Trophoblast cell (in vitro differentiated cells and primary cell): ENCODE data around the gene ICE2.
"Not testable (repeated sequence)": the region's sequence is repeated elsewhere in the genome, so short reads cannot be mapped to it uniquely, and the experiment has no call there.

Experiments
- DNase-seq, 2 donors: peaks; one replicate each; pipeline ENCODE4 v3.0.0-alpha.2; 2016
- H2AFZ ChIP-seq: 2 replicates; pipeline ENCODE4 v1.6.1; 2013; ENCODE audit warnings: low read length, moderate library complexity, mild to moderate bottlenecking; ENCODE audit not compliant: insufficient read depth, poor library complexity
- H2AK5ac ChIP-seq: 2 replicates; pipeline ENCODE4 v1.6.1; 2013; ENCODE audit warnings: mild to moderate bottlenecking, low read length
- H2BK120ac ChIP-seq: 2 replicates; pipeline ENCODE4 v1.6.1; 2013; ENCODE audit warnings: low read length, mild to moderate bottlenecking, moderate library complexity; ENCODE audit not compliant: insufficient read depth, poor library complexity
- H2BK12ac ChIP-seq: 2 replicates; pipeline ENCODE4 v1.6.1; 2013; ENCODE audit warnings: mild to moderate bottlenecking, low read length, moderate library complexity
- H2BK5ac ChIP-seq: 2 replicates; pipeline ENCODE4 v1.6.1; 2013; ENCODE audit warnings: low read length, low read depth, moderate library complexity, mild to moderate bottlenecking; ENCODE audit not compliant: poor library complexity
- H3K14ac ChIP-seq: 2 replicates; pipeline ENCODE4 v1.6.1; 2013; ENCODE audit warnings: mild to moderate bottlenecking, low read length
- H3K18ac ChIP-seq: 2 replicates; pipeline ENCODE4 v1.6.1; 2013; ENCODE audit warnings: mild to moderate bottlenecking, low read length
- H3K23ac ChIP-seq: 2 replicates; pipeline ENCODE4 v1.6.1; 2013; ENCODE audit warnings: low read length
- H3K27ac ChIP-seq: 2 replicates; pipeline ENCODE4 v1.5.1; 2013; ENCODE audit warnings: low read depth, mild to moderate bottlenecking, inconsistent platforms, low read length, moderate library complexity
- H3K27me3 ChIP-seq: 2 replicates; pipeline ENCODE4 v1.6.1; 2013; ENCODE audit warnings: inconsistent platforms, mild to moderate bottlenecking, low read length, moderate library complexity; ENCODE audit not compliant: insufficient read depth
- H3K36me3 ChIP-seq, 2 experiments: 1 replicate in 1 of 2; 2 replicates in 1 of 2; pipeline ENCODE4 v1.6.1; 2013; ENCODE audit warnings: low read length in 2 of 2, mild to moderate bottlenecking in 2 of 2, moderate library complexity in 1 of 2; ENCODE audit not compliant: insufficient read depth in 2 of 2, control insufficient read depth in 1 of 2
- H3K4ac ChIP-seq: 2 replicates; pipeline ENCODE4 v1.6.1; 2013; ENCODE audit warnings: low read depth, mild to moderate bottlenecking, low read length, moderate library complexity
- H3K4me1 ChIP-seq, 2 experiments: 1 replicate in 1 of 2; 2 replicates in 1 of 2; pipeline ENCODE4 v1.6.1; 2013; ENCODE audit warnings: low read length in 2 of 2, mild to moderate bottlenecking in 2 of 2, moderate library complexity in 1 of 2; ENCODE audit not compliant: insufficient read depth in 2 of 2, control insufficient read depth in 1 of 2
- H3K4me2 ChIP-seq: 2 replicates; pipeline ENCODE4 v1.6.1; 2013; ENCODE audit warnings: inconsistent platforms, mild to moderate bottlenecking, low read length, moderate library complexity
- H3K4me3 ChIP-seq: 2 replicates; pipeline ENCODE4 v1.5.1; 2013; ENCODE audit warnings: mild to moderate bottlenecking, low read depth, low read length, inconsistent platforms
- H3K79me1 ChIP-seq: one replicate; pipeline ENCODE4 v1.6.1; 2013; ENCODE audit warnings: low read length
- H3K79me2 ChIP-seq: 2 replicates; pipeline ENCODE4 v1.6.1; 2013; ENCODE audit warnings: low read length, mild to moderate bottlenecking; ENCODE audit not compliant: control insufficient read depth, insufficient read depth, poor library complexity
- H3K9ac ChIP-seq: 2 replicates; pipeline ENCODE4 v1.6.1; 2013; ENCODE audit warnings: mild to moderate bottlenecking, low read length
- H3K9me3 ChIP-seq: 2 replicates; pipeline ENCODE4 v1.6.1; 2013; ENCODE audit warnings: low read depth, mild to moderate bottlenecking, control low read depth, inconsistent platforms, low read length; ENCODE audit not compliant: insufficient read depth
- H4K12ac ChIP-seq: 2 replicates; pipeline ENCODE4 v1.6.1; 2013; ENCODE audit warnings: low read depth, mild to moderate bottlenecking, low read length, moderate library complexity
- H4K8ac ChIP-seq: 2 replicates; pipeline ENCODE4 v1.6.1; 2013; ENCODE audit warnings: low read depth, mild to moderate bottlenecking, low read length, moderate library complexity
- H4K91ac ChIP-seq: one replicate; pipeline ENCODE4 v1.6.1; 2013; ENCODE audit warnings: low read depth, mild to moderate bottlenecking, low read length, moderate library complexity
- WGBS: extraction: QIAGEN DNeasy Blood & Tissue Kit; methylation state at CpG from one replicate; pipeline ENCODE4 v1.1.7; 2013; ENCODE audit warnings: missing lambda C conversion rate; ENCODE audit not compliant: insufficient read length, insufficient coverage; ENCODE audit errors: extremely low coverage; 5-methylcytosine and 5-hydroxymethylcytosine counted together

The ICE2 gene

DNA sequence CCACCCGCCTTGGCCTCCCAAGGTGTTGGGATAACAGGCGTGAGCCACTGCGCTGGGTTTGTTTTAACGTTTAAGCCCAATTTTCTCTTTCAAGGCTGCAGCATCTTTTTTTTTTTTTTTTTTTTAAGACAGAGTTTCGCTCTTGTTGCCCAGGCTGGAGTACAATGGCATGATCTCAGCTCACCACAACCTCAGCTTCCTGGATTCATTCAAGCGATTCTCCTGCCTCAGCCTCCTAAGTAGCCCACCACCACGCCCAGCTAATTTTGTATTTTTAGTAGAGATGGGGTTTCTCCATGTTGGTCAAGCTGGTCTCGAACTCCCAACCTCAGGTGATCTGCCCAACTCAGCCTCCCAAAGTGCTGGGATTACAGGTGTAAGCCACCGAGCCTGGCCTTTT, 68.6 kb downstream of the ICE2 start:
- H4K8ac ChIP-seq, H3K36me3 ChIP-seq, H2BK12ac ChIP-seq, DNase-seq, H3K4ac ChIP-seq, H2AK5ac ChIP-seq, H3K4me3 ChIP-seq, H4K12ac ChIP-seq, H3K79me1 ChIP-seq, H2BK120ac ChIP-seq, H3K27ac ChIP-seq, H3K14ac ChIP-seq, H2AFZ ChIP-seq, H3K9ac ChIP-seq, H3K4me2 ChIP-seq, H4K91ac ChIP-seq, H2BK5ac ChIP-seq, H3K9me3 ChIP-seq, H3K23ac ChIP-seq, H3K18ac ChIP-seq, H3K79me2 ChIP-seq, H3K4me1 ChIP-seq, H3K27me3 ChIP-seq: not testable (repeated sequence)
- no CpG with 5 or more reads among the region's 9 CpGs for WGBS

- Histone ChIP-seq H3K79me1 (no peaks in the 10 kb centered on the region), H3K4ac (no peak overlapping the region), H3K4me3 (no peak overlapping the region), H3K9me3 (no peaks in the 10 kb centered on the region), H2BK120ac (no peak overlapping the region), H2AFZ (no peak overlapping the region), H4K12ac (no peak overlapping the region), H3K79me2 (no peaks in the 10 kb centered on the region), H3K4me1 (peaks cover 0 to 3% of the 10 kb centered on the region in 2 experiments), H2BK5ac (no peak overlapping the region), H3K23ac (no peak overlapping the region), H2AK5ac (no peak overlapping the region), H4K8ac (no peak overlapping the region), H3K36me3 (no peaks in the 10 kb centered on the region), H3K14ac (no peak overlapping the region), H3K27ac (no peak overlapping the region), H3K27me3 (no peaks in the 10 kb centered on the region), H4K91ac (no peak overlapping the region), H3K9ac (no peak overlapping the region), H2BK12ac (no peak overlapping the region), H3K18ac (no peak overlapping the region), H3K4me2 (no peak overlapping the region)
- peak in 1 of 2 donors; percentile 43 for DNase-seq
Observed at GRCh38 chr15:60408463-60408981, 70.4 kb downstream of the ICE2 start.

DNA sequence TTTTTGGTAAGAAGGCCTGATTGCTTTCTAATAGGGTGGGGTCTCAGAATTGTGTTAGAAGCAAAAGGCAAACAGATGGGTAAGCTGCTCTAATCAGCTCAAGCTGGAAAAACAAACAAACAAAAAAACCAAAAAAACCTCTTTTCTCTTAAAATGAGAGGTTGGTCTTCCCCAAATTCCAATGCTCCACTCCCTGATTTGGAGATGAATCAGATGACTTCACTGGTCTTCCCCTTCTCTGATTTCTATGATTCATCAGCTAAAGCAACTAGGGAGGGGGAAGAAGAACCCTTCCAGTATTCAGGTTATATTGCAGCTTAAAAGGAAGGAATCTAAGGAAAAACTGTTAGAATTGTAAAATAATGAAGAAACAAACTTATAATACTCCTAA, 71.5 kb downstream of the ICE2 start:
- no peaks in the 10 kb centered on the region for H3K36me3 ChIP-seq
- H3K27me3 ChIP-seq = no peaks in the 10 kb centered on the region
- H2AK5ac ChIP-seq = no peak overlapping the region
- H3K27ac ChIP-seq = no peak overlapping the region
- H3K9me3 ChIP-seq = no peaks in the 10 kb centered on the region
- H2BK120ac ChIP-seq = no peak overlapping the region
- H2BK12ac ChIP-seq = no peak overlapping the region
- H3K18ac ChIP-seq = no peak overlapping the region
- H3K79me2 ChIP-seq = no peaks in the 10 kb centered on the region
- H4K8ac ChIP-seq = no peak overlapping the region
- H2BK5ac ChIP-seq = no peak overlapping the region
- no peak overlapping the region for H4K12ac ChIP-seq
- H3K14ac ChIP-seq = no peak overlapping the region
- H4K91ac ChIP-seq = no peak overlapping the region
- H2AFZ ChIP-seq = no peak overlapping the region
- H3K9ac ChIP-seq = no peak overlapping the region
- H3K4ac ChIP-seq = no peak overlapping the region
- H3K4me3 ChIP-seq = no peak overlapping the region
- H3K4me1 ChIP-seq = peaks cover 0 to 1% of the 10 kb centered on the region in 2 experiments
- peak in 1 of 2 donors; percentile 64 for DNase-seq
- no peak overlapping the region for H3K23ac ChIP-seq
- H3K4me2 ChIP-seq = no peak overlapping the region
- no peaks in the 10 kb centered on the region for H3K79me1 ChIP-seq

DNA sequence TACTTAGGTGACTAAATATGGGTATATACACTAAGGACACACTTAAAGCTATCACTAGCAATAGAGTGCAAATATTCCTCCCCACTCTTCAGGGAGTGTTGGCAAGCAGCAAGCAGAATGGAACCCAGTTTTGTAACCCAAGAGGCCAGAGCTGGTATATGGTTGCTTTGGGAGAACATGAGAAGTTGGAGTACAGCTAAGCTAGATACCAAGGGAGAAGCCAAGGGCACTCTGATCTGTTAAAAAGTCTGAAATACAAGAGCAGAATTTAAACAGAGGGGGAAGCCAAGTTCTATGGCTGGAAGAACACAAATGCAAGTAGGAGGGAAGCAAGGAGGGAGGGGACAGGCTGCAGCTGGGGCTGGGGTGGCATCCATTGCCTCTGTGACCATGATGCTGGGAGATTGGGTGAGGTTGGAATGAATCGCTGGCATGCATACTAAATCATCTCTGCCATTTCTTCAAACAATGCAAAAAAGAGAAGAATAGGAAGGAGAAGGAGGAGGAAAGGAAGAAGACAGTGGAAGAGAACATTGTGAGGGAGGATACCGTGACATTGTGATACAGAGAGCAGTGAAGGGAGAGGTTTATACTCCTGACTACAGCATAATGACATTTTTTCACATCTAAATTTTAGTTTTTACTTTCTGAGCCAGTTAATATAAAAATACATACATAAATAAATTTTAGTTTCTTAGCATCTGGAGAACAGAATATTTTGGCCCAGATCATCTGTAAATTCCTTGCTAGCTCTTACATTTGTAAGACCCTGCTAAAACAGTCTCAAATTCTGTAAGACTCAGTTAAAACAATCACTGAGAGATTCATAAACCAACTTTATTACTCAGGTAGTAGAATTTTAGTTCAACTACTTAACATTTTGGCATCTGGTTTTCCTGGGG, 72.2 kb downstream of the ICE2 start:
- H3K4me2 ChIP-seq = no peak overlapping the region
- no peak overlapping the region for H2BK120ac ChIP-seq
- H3K79me2 ChIP-seq = no peaks in the 10 kb centered on the region
- no peak overlapping the region for H3K27ac ChIP-seq
- no peak overlapping the region for H2AFZ ChIP-seq
- no peak overlapping the region for H4K12ac ChIP-seq
- H3K4ac ChIP-seq = no peak overlapping the region
- peaks cover 0 to 1% of the 10 kb centered on the region in 2 experiments for H3K4me1 ChIP-seq
- H4K8ac ChIP-seq = no peak overlapping the region
- H3K18ac ChIP-seq = no peak overlapping the region
- no peak overlapping the region for H3K23ac ChIP-seq
- H2BK12ac ChIP-seq = no peak overlapping the region
- H2AK5ac ChIP-seq = no peak overlapping the region
- no peak overlapping the region for H3K9ac ChIP-seq
- H3K14ac ChIP-seq = no peak overlapping the region
- no peaks in the 10 kb centered on the region for H3K79me1 ChIP-seq
- H3K9me3 ChIP-seq = no peaks in the 10 kb centered on the region
- H4K91ac ChIP-seq = no peak overlapping the region
- no peak for DNase-seq
- H3K4me3 ChIP-seq = no peak overlapping the region
- no peaks in the 10 kb centered on the region for H3K36me3 ChIP-seq
- no CpG with 5 or more reads among the region's 2 CpGs for WGBS
- no peaks in the 10 kb centered on the region for H3K27me3 ChIP-seq
- H2BK5ac ChIP-seq = no peak overlapping the region
